Erythroblast (primary cell): ENCODE data around the gene UFSP1.

ENCODE experiments used
- DNase-seq, 2 experiments: peaks; one replicate each; lab custom pipeline; 2025; lab: John Stamatoyannopoulos, UW
- GATA1 ChIP-seq: IDR thresholded peaks from 2 replicates; pipeline ENCODE4 v1.6.1; 2011; ENCODE audit warnings: low read depth, mild to moderate bottlenecking, control low read depth, low read length, moderate library complexity
- POLR2A ChIP-seq: IDR thresholded peaks from 2 replicates; pipeline ENCODE4 v1.6.1; 2011; ENCODE audit warnings: mild to moderate bottlenecking, low read length

Gene UFSP1

GRCh38 chr7:100882785-100883526 lies 6.6 kb downstream of the UFSP1 start:
- TF ChIP-seq POLR2A: no peak
- TF ChIP-seq GATA1: no peak
- DNase-seq: no peak

GRCh38 chr7:100882201-100882600 lies 7.3 kb downstream of the UFSP1 start:
- no peak for TF ChIP-seq POLR2A
- TF ChIP-seq GATA1: no peak

GRCh38 chr7:100881136-100881535 lies 8.4 kb downstream of the UFSP1 start:
- DNase-seq: no peak
- TF ChIP-seq GATA1 (no peak), POLR2A (no peak)

More at GRCh38 chr7:100882201-100882600, 7.3 kb downstream of the UFSP1 start:
- no peak for DNase-seq

GRCh38 chr7:100880645-100881044 lies 8.9 kb downstream of the UFSP1 start:
- TF ChIP-seq POLR2A: no peak
- no peak for TF ChIP-seq GATA1
- no peak for DNase-seq

- no peak for DNase-seq
Measured at GRCh38 chr7:100879685-100880261, 9.7 kb downstream of the UFSP1 start.

GRCh38 chr7:100878685-100879084 lies 10.8 kb downstream of the UFSP1 start:
- no peak for TF ChIP-seq POLR2A
- no peak for TF ChIP-seq GATA1
- no peak for DNase-seq

More at GRCh38 chr7:100879685-100880261, 9.7 kb downstream of the UFSP1 start:
- TF ChIP-seq POLR2A: no peak
- TF ChIP-seq GATA1: no peak

GRCh38 chr7:100878013-100878412 lies 11.5 kb downstream of the UFSP1 start:
- TF ChIP-seq GATA1 (no peak), POLR2A (no peak)
- no peak for DNase-seq

GRCh38 chr7:100875356-100875751 lies 14.2 kb downstream of the UFSP1 start:
- TF ChIP-seq GATA1 (no peak), POLR2A (no peak)
- DNase-seq: peak; percentile 69 to 79

GRCh38 chr7:100874577-100875355 lies 14.7 kb downstream of the UFSP1 start, which contains the start of gene SRRT:
TSS of gene SRRT (plus strand) at chr7:100875103. CDS start at chr7:100875591, 488 bp downstream.
- TF ChIP-seq POLR2A: peak; percentile 99
- TF ChIP-seq GATA1: no peak

GRCh38 chr7:100874300-100874576 lies 15.3 kb downstream of the UFSP1 start:
- TF ChIP-seq POLR2A (no peak), GATA1 (no peak)
- no peak for DNase-seq

More at GRCh38 chr7:100874577-100875355, 14.7 kb downstream of the UFSP1 start, which contains the start of gene SRRT:
- peak; percentile 99 to 100 for DNase-seq

GRCh38 chr7:100873599-100874299 lies 15.8 kb downstream of the UFSP1 start:
- DNase-seq: no peak
- TF ChIP-seq POLR2A: no peak
- TF ChIP-seq GATA1: no peak

GRCh38 chr7:100867776-100868485 lies 21.6 kb downstream of the UFSP1 start:
- DNase-seq: no peak
- TF ChIP-seq GATA1 (no peak), POLR2A (no peak)

- DNase-seq: peak; percentile 73 to 75
- TF ChIP-seq POLR2A (peak; percentile 56), GATA1 (no peak)
Measured at GRCh38 chr7:100867040-100867775, 22.3 kb downstream of the UFSP1 start, which contains the start of gene TRIP6. TSS of gene TRIP6 (plus strand) at chr7:100867387. CDS start at chr7:100867498, 111 bp downstream.
